ENCODE measurements around the gene SPOCD1.

- TF ChIP-seq, protein P1, sequence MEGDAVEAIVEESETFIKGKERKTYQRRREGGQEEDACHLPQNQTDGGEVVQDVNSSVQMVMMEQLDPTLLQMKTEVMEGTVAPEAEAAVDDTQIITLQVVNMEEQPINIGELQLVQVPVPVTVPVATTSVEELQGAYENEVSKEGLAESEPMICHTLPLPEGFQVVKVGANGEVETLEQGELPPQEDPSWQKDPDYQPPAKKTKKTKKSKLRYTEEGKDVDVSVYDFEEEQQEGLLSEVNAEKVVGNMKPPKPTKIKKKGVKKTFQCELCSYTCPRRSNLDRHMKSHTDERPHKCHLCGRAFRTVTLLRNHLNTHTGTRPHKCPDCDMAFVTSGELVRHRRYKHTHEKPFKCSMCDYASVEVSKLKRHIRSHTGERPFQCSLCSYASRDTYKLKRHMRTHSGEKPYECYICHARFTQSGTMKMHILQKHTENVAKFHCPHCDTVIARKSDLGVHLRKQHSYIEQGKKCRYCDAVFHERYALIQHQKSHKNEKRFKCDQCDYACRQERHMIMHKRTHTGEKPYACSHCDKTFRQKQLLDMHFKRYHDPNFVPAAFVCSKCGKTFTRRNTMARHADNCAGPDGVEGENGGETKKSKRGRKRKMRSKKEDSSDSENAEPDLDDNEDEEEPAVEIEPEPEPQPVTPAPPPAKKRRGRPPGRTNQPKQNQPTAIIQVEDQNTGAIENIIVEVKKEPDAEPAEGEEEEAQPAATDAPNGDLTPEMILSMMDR (IDR thresholded peaks at IDR 0.05): no peak
- TF ChIP-seq ZFX (IDR thresholded peaks at IDR 0.05; ENCODE audit: borderline replicate concordance): no peak
Observed at GRCh38 chr1:31755850-31756492, 59.9 kb downstream of the SPOCD1 start.
